WERI-Rb-1 (cell line): ENCODE measurements around the gene IFT57.

Experiments used
- DNase-seq: peaks from one replicate; pipeline ENCODE4 v3.0.0-alpha.2; 2020
- H3K27ac ChIP-seq: fragments of 250-450 bp; sonication (Bioruptor Pico); 2 replicates; pipeline ENCODE4 v1.5.1; 2020; ENCODE audit warnings: mild to moderate bottlenecking, moderate library complexity
- H3K27me3 ChIP-seq: fragments of 250-450 bp; sonication (Bioruptor Pico); 2 replicates; pipeline ENCODE4 v1.5.1; 2021; ENCODE audit warnings: mild to moderate bottlenecking, low read depth, moderate library complexity; ENCODE audit not compliant: insufficient read depth, severe bottlenecking
- H3K36me3 ChIP-seq: fragments of 250-450 bp; sonication (Bioruptor Pico); 2 replicates; pipeline ENCODE4 v1.5.1; 2020; ENCODE audit warnings: mild to moderate bottlenecking, moderate library complexity
- H3K4me3 ChIP-seq: 2 replicates; pipeline ENCODE4 v1.5.1; 2011; ENCODE audit warnings: low read depth, mild to moderate bottlenecking, control low read depth, low read length
- H3K9me3 ChIP-seq: fragments of 250-450 bp; sonication (Bioruptor Pico); 2 replicates; pipeline ENCODE4 v1.5.1; 2021; ENCODE audit warnings: mild to moderate bottlenecking, moderate library complexity; ENCODE audit not compliant: severe bottlenecking
- TF ChIP-seq, protein P1 (sequence below): IDR thresholded peaks from 2 replicates; pipeline ENCODE4 v1.5.1; 2011; ENCODE audit warnings: low read depth, mild to moderate bottlenecking, control low read depth, inconsistent platforms, low read length

The IFT57 gene

DNA sequence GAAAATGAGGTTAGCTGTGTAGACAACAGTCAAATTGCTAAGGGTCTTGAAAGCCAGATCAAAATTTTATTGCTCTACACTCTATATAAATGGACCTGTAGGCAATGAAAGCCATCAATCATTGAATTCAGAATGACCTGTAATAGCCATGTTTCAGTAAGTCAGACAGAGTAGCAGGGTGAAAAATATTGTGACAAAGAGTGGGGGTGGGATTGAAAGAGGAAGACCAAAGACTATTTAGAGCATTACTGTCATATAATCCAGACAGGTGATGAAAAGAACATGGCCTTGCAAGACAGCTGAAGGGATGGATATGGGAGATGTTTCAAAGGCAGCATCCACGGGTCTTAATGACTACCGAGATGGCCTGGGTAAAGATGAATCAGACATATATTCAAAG is 22.2 kb downstream of the IFT57 start:
- H3K9me3 ChIP-seq = no peaks in the 10 kb centered on the region
- no peak overlapping the region for H3K4me3 ChIP-seq
- no peak for DNase-seq
- no peak overlapping the region for H3K27ac ChIP-seq
- H3K36me3 ChIP-seq = peaks cover under 1% of the 10 kb centered on the region; the same call in 1 of the 2 replicates
- H3K27me3 ChIP-seq = no peaks in the 10 kb centered on the region
- TF ChIP-seq, protein P1, sequence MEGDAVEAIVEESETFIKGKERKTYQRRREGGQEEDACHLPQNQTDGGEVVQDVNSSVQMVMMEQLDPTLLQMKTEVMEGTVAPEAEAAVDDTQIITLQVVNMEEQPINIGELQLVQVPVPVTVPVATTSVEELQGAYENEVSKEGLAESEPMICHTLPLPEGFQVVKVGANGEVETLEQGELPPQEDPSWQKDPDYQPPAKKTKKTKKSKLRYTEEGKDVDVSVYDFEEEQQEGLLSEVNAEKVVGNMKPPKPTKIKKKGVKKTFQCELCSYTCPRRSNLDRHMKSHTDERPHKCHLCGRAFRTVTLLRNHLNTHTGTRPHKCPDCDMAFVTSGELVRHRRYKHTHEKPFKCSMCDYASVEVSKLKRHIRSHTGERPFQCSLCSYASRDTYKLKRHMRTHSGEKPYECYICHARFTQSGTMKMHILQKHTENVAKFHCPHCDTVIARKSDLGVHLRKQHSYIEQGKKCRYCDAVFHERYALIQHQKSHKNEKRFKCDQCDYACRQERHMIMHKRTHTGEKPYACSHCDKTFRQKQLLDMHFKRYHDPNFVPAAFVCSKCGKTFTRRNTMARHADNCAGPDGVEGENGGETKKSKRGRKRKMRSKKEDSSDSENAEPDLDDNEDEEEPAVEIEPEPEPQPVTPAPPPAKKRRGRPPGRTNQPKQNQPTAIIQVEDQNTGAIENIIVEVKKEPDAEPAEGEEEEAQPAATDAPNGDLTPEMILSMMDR = no peak

DNA sequence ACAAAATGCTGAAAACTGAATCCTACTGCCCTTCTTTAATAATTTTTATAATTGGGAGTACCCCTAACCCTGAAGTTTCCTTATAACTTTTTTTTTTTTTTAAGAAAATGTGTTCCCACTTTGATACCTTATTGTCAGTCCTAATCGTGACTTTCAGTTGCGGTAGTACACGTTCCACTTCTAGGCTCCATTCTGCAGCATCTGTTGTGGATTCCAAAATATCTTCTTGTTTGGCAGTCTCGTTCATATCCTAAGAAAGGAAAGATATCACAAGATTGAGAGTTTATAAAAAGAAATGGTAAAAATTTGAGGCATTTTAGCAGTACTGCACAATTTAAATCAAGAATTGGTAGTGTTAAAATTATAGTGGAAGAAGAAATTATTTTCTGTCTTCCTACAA is 30.8 kb downstream of the IFT57 start:
- Histone ChIP-seq H3K27me3 (no peaks in the 10 kb centered on the region), H3K4me3 (no peak overlapping the region), H3K36me3 (peaks cover 15% of the 10 kb centered on the region), H3K9me3 (peaks cover 6% of the 10 kb centered on the region), H3K27ac (no peak overlapping the region)
- TF ChIP-seq, protein P1 = no peak
- no peak for DNase-seq

DNA sequence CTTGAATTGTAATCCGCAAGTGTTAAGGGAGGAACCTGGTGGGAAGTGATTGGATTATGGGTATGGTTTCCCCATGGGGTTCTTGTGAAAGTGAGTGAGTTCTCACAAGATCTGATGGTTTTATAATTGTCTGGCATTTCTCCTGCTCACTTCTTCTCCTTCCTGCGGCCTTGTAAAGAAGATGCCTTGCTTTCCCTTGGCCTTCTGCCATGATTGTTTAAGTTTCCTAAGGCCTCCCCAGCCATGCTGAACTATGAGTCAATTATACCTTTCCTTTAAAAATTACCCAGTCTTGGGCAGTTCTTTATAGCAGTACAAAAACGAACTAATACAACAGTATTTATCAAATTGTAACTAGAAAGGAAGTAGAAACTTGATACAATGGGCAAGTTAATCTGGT is 31.9 kb downstream of the IFT57 start:
- Histone ChIP-seq H3K9me3 (peaks cover 6% of the 10 kb centered on the region), H3K4me3 (no peak overlapping the region), H3K36me3 (peaks cover 15% of the 10 kb centered on the region), H3K27me3 (no peaks in the 10 kb centered on the region), H3K27ac (no peak overlapping the region)
- TF ChIP-seq, protein P1 = no peak
- DNase-seq = no peak

DNA sequence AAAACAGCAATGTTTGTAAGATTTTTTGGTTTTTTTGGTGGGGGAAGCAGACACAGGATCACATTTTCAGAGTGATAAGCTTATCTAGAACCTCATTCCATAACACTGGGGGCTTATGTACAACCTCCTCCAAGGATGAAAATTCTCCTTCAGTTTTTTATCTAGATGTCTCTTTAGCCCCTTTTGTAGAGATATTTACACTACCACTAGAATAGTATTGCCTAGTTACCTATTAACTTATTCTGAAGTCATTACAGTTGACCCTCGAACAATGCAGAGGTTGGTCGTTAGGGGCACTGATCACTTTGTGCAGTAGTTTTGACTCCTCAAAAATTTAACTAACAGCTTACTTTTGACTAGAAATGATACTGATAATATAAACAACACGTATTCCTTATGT is 32.8 kb downstream of the IFT57 start:
- Histone ChIP-seq H3K9me3 (peaks cover 2% of the 10 kb centered on the region), H3K36me3 (peaks cover 20% of the 10 kb centered on the region), H3K27me3 (no peaks in the 10 kb centered on the region), H3K27ac (no peak overlapping the region), H3K4me3 (no peak overlapping the region)
- DNase-seq = no peak
- TF ChIP-seq, protein P1 = no peak

DNA sequence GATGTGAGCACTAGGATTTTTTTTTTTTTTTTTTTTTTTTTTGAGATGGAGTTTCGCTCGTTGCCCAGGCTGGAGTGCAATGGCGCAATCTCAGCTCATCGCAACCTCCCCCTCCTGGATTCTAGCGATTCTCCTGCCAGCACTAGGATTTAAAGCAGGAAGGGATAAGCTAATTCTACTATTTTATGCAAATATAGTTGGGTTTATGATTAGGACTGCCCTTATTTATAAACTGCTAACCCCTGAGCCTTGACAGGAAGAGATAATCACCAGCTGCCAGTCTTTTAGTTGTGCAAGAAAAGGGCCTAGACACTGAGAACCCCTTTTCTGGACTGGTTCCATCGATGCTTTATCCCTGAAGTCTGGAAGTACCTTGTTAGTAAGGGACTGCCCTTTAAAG is 36.7 kb downstream of the IFT57 start:
- Histone ChIP-seq H3K4me3 (no peak overlapping the region), H3K9me3 (no peaks in the 10 kb centered on the region), H3K36me3 (peaks cover 17% of the 10 kb centered on the region), H3K27ac (no peak overlapping the region), H3K27me3 (no peaks in the 10 kb centered on the region)
- TF ChIP-seq, protein P1 = no peak
- DNase-seq = no peak

DNA sequence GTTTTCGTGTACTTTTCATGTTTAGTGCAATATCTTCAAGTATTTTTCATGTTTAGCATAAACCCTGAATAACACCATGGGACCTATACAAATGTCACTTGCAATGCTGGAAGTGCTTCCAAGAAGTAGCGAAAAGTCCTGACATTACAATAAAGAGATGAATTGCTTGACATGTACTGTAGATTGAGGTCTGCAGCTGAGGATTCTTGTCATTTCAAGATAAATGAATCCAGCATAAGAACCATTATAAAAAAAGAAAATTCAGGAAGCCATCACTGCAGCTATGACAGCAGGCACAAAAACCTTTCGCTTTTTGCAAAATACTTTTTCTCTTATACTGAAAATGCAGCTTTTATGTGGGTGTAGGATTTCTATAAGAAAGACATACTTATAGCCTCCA is 37.4 kb downstream of the IFT57 start:
- TF ChIP-seq, protein P1 = no peak
- no peaks in the 10 kb centered on the region for H3K27me3 ChIP-seq
- H3K4me3 ChIP-seq = no peak overlapping the region
- H3K27ac ChIP-seq = no peak overlapping the region
- H3K9me3 ChIP-seq = no peaks in the 10 kb centered on the region
- no peak for DNase-seq
- H3K36me3 ChIP-seq = peaks cover 10% of the 10 kb centered on the region
